Tibial nerve (tissue), 4 donors: ENCODE measurements around the gene RAB34.

Source experiments
- EP300 ChIP-seq, 2 donors: sonication (generic); formaldehyde crosslinking; IDR thresholded peaks; one replicate each; pipeline ENCODE4 v1.6.1; 2017; ENCODE audit warnings: antibody characterized with exemption in 2 of 2, mild to moderate bottlenecking in 1 of 2
- POLR2A ChIP-seq, 2 donors: fragments of 450-650 bp; IDR thresholded peaks; one replicate each; pipeline ENCODE4 v1.6.1; 2017; ENCODE audit warnings: antibody characterized with exemption in 2 of 2, mild to moderate bottlenecking in 2 of 2, moderate library complexity in 2 of 2
- TF ChIP-seq, protein P1 (sequence below), 5 experiments: fragments of 200-600 bp in 3 of 5; fragments of 450-650 bp in 2 of 5; sonication (generic) in 3 of 5; IDR thresholded peaks; one replicate each; pipeline ENCODE4 v1.5.1; 2016 to 2019; ENCODE audit warnings: antibody characterized with exemption in 5 of 5, mild to moderate bottlenecking in 3 of 5, moderate library complexity in 2 of 5

DNA sequence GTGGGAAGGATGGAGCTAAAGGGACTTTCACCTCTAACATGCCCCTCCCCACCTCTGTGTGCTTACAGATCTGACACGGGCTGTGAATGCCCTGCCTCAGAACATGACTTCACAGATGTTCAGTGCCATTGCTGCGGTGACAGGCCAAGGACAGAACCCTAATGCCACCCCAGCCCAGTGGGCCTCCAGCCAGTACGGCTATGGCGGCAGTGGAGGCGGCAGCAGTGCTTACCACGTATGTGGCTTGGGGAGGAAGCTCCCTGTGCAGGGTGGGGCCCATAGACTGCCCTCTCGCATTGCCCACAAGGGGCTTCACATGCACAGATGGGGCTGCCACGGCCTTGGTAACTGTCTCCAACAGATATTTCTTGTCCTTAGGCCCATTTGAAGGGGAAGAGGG lies 17.4 kb downstream of the RAB34 start:
- no peak for TF ChIP-seq POLR2A (IDR thresholded peaks at IDR 0.05)
- no peak for TF ChIP-seq EP300 (IDR thresholded peaks at IDR 0.05)
- TF ChIP-seq, protein P1, sequence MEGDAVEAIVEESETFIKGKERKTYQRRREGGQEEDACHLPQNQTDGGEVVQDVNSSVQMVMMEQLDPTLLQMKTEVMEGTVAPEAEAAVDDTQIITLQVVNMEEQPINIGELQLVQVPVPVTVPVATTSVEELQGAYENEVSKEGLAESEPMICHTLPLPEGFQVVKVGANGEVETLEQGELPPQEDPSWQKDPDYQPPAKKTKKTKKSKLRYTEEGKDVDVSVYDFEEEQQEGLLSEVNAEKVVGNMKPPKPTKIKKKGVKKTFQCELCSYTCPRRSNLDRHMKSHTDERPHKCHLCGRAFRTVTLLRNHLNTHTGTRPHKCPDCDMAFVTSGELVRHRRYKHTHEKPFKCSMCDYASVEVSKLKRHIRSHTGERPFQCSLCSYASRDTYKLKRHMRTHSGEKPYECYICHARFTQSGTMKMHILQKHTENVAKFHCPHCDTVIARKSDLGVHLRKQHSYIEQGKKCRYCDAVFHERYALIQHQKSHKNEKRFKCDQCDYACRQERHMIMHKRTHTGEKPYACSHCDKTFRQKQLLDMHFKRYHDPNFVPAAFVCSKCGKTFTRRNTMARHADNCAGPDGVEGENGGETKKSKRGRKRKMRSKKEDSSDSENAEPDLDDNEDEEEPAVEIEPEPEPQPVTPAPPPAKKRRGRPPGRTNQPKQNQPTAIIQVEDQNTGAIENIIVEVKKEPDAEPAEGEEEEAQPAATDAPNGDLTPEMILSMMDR (IDR thresholded peaks at IDR 0.05): no peak
